NCI-H1930 (cell line): ENCODE data around the gene GTF3C1.

ENCODE experiments used
- DNase-seq, 2 experiments: peaks; one replicate each; lab custom pipeline; 2025; lab: John Stamatoyannopoulos, UW

Gene GTF3C1

DNA sequence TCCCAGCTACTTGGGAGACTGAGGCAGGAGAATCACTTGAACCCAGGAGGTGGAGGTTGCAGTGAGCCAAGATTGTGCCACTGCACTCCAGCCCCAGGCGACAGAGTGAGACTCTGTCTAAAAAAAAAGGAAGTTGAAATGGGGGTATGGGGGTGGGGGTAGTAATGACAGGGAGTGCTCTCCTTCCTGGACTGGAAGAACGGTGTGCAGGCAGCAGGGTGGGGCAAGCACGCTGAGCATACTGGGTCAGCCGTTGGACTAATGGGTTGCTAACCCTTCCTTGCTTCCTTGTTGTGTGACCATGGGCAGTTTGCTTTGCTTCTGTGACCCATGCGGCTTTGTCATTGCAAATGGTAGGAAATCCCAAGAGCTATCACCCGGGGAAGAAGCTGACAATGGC, 16.7 kb upstream of the GTF3C1 start:
- no peak for DNase-seq

DNA sequence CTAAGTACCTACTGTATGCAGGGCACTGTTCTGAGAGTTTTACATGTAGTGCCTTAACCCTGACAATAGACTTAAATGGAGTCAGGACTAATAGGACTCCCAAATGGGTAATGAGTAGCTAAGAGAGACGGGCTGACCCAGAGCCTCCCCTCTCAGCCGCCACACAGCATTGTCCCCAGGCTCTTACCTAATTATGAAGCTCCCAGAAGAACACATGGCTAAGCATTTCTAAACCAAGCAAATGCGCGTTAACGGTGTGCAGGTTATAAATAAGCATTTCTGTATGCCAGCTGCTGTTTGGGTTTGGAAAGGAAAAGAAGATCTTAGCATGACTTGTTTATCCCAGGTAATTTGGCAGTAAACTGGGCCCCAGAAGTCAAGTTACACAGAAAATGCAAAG, 14.5 kb upstream of the GTF3C1 start:
- DNase-seq, result no peak

DNA sequence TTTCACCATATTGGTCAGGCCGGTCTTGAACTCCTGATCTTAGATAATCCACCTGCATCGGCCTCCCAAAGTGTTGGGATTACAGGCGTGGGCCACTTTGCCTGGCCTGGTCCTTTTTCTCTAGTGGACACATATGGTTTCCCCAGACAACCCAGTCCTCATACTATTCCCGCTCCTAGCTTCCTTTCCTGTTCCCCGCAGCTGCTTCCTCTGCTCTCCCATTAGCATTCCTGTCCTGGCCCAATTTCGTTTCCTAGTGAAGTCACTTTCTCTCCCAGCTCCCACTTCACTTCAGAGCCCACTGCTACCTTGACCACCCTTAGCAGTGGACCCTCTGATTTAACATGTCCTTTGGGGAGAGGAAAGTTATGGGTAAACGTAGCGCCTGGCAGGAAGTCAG, 11.5 kb upstream of the GTF3C1 start:
- no peak for DNase-seq

DNA sequence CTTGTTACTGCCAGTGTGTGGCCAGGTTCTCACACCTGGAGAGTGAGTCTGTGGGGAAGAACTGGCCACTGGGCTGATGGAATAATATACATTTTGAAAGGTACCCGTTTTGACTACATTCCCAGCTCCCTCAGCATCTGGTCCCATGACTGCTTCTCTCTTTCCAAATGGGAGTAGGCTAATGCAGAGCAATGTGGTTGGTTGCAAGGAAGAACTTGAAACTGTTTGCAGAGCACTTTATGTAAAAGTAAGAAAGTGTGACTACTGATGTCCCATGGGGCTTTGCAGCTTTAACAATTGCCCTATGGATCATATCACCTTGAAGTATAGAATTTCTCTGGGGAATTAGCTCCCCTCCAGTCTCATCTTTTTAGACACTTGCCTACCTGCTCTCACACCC, 9.2 kb upstream of the GTF3C1 start:
- no peak for DNase-seq

DNA sequence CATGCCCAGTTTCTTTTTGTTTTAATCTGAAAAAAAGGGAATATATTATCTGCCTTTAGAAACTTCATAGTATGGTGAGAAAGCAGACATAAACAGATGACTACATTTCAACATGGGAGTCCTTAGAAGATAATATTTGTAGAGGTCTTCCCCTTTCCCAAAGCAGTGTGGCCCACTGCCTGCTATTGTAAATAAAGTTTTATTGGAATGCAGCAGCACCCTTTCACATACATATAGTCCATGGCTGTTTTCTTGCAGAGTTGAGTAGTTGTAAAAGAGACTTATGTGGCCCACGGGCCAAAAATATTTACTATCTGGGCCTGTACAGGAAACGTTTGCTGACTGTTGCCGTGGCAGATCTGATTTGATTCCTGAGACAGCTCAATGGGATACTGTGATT, 8.7 kb upstream of the GTF3C1 start:
- no peak for DNase-seq

DNA sequence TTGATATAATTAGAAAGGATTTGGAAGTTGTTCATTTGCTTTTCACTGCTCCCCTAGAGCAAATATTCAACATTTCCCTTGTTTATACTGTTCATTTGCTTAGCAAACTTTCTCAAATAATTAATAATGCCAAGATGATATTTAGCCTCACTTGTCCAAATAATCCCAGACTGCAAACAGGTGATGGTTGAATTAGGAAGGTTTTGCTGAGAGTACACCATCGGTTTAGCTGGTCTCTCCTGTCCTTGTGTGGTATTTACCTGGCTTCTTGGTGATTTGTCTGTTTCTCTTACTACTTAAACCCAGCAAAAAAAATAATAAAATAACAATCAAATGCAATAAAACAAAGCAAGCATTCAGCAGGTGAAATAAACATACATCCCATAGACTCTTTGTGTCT, 6.8 kb upstream of the GTF3C1 start:
- no peak for DNase-seq

DNA sequence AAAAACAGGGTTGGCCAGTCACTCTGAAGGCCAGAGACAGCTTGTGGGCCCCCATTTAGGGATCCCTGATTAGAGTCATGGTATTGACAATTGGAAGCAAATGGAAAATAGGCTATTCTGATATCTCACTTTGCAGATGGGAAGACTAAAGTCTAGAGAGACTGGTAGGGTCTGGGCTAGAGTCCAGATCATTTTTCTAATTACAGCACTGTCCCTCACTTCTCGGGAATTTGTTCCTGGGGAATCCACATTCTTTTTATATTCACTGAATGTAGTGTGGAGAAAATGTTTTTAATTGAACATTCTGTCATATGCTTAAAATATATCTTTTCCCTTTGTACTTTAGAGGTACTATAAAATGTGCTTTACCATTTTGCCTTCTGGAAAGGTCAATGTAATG, 1.3 kb upstream of the GTF3C1 start:
- no peak for DNase-seq

DNA sequence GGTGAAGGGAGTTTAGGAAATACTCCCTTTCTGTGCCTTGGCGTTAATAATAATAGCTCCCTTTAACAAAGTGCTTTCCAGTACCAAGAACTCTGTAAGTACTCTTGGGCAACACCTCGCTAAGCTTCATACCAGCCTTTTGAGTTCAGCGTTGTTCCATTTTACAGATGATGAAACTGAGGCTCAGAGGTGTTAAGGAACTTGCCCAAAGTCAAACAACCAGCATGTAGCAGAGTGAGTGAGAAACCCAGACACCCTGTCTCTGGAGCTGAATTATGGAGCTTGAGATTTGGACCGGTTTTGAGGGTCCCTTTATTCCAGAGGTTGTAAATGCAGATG, 838 bp upstream of the GTF3C1 start:
- no peak for DNase-seq

DNA sequence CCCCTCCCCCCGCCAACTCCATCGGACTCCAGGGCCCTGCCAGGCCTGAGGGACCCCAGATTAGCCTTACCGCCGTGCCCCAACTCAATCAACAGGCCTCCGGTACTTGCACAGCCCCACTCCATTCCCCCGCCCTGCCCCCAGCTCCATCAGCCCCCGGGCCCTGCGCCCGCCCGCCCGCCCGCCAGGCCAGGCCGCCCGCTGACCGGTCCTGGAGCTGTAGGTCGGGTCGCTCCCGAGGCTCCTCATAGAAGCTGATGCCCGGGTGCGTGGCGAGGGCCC, 308 bp downstream of the GTF3C1 start:
- DNase-seq, result no peak

DNA sequence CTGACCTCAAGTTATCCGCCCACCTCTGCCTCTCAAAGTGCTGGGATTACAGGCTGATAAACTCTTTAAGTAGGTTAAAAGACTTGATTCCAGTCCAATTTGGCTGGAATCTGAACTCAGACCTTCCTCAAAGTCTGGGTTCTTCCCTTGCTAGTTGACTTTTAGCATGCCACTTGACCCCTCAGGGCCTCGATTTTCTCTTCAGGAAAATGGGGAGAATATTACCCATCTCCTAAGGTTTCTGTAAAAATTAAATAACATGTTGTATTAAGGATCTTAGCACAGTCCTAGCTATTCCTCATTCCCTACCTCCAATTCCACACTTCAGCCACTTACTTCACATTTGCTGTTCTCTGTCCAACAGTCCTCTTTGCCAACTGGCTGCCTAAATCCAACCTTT, 1.9 kb downstream of the GTF3C1 start:
- DNase-seq, result no peak

DNA sequence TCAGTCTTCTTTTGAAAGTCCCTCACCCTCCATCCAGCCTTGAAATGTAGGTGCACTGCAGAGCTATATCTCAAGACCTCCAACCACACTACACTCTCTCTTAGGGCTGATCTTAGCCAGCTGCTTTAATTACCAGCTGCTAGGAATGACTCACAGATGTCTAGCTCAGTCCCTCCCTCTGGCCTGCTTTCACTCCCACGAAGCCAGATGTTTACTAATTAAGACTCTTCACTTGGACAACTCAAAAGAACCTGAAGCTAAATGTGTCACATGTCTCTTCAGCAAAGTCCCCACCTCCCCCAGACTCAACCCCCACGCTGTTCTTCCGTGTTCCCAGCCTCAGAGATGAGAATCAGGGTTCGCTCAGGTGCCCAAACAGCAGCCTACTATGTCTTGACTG, 2.6 kb downstream of the GTF3C1 start:
- DNase-seq, result no peak

DNA sequence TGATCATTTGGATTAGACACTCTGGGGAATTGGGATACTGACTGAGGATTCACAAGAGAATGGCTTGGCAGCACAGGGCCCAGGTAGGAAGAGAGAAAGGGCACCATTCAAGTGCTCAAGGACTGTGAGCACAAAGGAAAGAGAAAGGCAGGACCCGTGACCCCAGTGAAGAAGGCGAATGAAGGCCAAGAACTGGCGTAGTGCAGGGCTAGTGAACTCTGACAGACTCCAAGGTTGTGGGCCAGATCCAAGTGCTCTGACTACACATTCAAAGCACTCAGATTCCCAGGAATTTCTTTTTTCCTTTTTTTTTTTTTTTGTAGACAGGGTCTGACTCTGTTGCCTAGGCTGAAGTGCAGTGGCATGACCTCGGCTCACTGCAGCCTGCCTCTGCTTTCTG, 5.0 kb downstream of the GTF3C1 start:
- DNase-seq, result no peak

DNA sequence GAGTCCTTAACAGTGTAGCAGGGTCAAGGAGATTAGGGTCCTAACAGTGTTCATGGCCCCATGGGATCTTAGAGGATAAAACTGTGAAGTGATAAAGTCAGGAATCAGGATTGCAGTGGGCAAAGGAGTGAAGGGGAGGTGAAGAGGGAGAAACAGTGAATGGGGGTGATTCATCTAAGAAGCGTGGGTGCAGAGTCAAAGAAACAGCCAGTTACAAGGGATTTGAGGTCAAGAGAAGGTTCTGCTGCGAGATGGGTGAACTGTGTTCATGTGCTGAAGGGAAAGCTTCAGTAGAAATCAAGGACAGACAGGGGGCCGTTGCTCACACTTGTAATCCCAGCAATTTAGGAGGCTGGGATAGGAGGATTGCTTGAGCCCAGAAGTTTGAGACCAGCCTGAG, 5.9 kb downstream of the GTF3C1 start:
- DNase-seq, result no peak

DNA sequence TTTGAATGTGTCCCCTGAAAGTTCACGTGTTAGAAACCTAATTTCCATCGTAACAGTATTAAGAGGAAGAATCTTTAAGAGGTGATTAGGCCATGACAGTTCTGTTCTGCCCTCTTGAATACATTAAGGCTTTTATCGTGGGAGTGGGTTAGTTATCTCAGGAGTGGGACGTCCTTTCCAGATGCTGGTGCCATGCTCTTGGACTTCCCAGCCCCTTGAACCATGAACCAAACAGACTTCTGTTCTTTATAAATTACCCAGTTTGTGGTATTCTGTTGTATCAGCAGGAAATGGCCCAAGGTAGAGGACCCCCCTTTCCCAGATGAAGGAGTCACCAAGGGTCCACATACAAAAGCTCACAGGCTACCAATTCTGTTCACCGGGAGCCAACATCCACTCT, 10.1 kb downstream of the GTF3C1 start:
- DNase-seq, result no peak

DNA sequence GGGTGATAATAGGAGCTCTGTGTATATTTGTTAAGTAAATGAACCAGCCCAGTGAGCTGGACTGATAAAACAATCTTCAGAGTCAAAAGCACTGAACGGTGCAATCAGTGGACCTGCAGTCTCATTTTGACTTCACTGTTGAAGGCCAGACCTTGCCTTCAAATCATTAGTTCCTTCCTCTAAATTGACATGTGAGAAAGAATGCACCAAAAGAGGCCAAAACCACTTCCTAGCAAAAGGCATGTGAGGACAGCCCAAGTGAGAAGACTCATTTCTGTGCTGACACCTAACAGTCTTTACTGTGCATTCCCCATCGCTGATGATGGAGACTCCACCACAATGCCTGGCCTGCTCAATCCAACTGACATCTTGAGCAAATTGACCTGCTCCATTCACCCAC, 10.6 kb downstream of the GTF3C1 start:
- no peak for DNase-seq

DNA sequence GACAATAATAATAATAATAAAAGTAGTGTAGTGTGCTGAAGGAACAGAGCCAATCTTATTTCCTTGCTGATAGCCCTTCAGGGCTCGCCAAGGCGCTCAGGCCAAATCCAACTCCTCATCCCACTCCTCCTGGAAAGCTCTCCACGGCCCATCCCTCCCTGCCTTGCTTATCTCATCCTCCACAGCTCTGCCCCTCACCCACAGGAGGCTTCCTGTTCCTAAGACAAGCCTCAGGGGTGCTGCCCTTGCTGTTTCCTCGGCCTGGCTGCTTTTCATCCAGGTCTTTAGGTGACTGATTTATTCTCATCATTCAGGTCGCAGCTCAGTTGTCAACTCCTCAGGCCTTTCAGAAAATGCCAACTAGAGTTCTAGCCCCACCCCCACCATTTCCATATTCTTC, 11.2 kb downstream of the GTF3C1 start:
- no peak for DNase-seq

DNA sequence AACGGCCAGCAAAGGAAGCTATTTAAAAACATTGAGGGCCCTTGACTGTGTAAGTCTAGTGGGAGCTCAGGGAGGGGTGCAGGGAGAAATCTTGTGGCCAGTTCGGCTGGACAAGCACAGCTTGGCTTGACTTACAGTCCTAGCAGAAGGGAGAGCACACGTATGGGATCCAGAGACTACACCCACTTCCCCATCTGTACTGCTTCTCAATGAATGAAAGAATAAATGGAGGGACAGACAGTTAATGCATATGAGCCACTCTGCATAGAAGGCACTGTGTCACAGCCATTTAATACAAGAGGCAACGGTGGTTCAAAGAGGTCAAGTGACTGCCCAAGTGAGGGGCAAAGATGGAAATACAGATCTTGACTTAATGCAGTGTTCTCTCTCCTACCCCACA, 15.5 kb downstream of the GTF3C1 start:
- DNase-seq, result no peak

DNA sequence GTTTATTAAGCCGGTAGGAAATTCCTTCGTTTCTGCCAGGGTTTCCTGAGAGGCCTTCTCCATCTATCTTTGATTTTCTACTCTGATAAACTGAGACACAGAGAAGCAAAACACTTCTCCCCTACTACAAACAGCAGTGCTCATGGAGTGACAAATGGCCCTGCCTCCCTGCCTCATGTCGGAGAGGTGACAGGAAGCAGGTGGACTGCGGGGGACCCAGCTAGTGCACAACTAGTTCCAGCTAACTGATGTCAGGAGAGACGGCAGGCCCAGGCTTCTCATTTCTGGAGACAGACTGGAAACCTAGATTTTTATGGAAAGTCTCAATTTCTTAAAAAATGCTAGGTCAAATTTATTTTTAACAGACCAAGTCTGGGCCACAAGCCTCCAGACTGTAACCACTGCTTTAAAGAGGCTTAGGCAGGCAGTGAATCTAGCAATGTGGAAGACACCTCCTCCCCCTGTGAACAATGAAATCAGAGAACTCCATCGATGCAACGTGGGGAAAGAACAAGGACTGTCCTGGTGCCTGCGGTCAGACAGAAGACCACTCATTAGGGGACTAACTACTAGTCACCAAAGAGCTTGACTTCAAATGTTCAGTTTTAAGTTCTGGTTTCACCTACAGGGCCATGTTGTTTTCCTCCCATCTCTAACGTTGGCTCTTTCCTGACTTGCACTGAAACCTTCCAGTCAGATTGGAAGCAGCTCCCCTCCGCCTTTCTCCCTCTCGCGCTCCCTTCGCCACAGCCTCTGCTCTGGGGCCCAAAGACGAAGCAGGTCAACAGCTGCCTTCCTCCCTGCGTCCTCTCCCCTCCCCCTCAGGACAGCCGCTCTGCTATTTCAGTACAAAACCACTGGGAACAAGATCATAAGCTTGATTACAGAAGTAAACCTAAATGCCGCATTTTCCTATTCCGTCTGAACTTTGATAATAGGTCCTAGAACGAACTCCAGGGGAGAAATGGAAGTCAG, 17.6 kb downstream of the GTF3C1 start:
- DNase-seq, result no peak

DNA sequence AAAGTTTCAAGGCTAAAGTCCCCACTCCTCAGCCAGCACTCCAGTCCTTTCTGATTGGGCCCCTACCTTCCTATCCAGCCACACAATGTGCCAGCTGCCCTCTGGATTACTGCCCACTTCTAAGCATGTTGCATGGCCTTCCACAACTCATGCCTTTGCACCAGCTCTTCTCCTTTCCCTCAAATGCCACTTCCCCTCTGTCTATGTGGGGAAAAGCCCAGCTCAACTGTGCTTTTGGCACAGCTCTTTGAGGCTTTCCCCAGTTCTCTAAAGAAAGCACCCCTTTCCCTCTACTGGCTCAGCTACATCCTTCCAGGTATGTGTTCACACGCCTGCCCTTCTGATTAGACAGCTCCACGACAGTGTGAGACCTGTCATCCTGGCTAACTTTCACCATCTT, 18.5 kb downstream of the GTF3C1 start:
- DNase-seq, result no peak

DNA sequence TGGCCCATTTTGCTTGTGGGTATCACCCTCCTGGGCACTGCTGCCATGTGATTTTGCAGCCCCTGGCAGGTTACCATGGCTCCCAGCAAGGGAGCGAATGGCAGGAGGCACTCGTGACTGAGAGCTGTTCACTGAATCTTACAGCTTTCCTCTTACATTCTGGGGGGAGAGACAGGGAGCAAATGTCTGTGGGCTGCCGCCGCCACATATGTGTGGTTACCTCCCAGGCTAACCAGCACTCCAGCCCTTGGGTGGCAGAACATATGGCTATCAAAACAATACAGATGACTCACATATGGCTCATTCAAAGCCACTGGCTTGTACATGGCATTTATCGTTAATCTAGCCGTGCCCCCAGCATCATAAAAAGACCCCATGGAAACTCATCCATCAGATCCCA, 19.8 kb downstream of the GTF3C1 start:
- no peak for DNase-seq

DNA sequence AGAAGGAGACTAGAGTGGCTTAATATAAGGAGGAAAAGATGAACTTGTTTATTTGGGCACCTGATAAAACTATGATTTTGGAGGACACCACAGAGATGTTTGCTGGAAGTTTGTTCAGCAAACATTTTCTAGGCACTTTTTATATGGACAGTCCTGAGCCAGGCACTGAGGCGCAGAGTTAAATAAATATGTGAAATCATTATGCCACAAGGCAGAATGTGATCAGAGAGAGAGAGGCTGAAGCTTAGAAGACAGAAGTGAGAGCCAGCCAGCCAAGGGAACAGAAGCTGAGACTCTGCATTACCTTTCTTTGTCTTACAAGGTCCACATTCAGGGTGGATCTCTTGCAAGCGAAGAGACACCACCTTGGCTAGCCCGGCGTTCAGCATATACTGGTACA, 21.4 kb downstream of the GTF3C1 start:
- DNase-seq, result no peak

DNA sequence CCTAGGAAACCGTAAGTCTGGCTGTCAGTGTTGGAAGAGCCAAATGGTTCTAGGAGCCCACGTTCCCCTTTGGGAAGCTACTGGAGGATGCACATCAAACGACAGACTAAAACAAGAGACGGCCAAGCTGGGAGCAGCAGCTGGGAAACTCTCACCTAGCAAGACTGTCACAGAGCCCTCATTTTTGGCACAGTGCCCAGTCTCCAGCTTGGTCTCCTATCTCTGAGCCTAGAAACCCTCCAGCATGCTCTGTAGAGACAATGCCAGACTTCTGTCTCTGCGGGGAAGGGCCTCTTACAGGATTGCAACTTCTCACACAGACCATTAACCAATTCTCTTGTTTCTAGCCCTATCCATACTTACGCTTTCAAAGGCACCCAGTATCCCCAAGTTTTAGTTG, 23.5 kb downstream of the GTF3C1 start:
- DNase-seq, result no peak

DNA sequence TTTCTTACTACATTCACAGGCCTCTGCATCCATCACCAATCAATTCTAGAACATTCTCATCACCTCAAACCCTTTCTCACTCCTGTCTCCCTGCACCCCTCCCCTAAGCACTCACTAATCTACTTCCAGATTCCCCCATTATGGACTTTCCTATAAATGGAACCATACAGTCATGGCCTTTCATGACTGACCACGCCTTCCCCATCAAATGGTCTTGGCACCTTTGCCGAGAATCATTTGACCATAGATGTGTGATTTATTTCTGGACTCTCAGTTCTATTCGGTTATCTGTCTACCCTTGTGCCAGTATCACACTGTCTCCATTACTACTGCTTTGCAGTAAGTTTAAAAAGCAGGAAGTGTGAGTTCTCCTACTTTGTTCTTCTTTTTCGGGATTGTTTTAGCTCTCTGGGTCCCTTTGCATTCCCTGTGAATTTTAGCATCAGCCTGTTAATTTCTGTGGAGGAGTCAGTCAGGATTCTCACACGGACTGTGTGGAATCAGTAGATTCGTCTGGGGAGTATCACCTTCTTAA, 27.5 kb downstream of the GTF3C1 start:
- DNase-seq, result no peak

DNA sequence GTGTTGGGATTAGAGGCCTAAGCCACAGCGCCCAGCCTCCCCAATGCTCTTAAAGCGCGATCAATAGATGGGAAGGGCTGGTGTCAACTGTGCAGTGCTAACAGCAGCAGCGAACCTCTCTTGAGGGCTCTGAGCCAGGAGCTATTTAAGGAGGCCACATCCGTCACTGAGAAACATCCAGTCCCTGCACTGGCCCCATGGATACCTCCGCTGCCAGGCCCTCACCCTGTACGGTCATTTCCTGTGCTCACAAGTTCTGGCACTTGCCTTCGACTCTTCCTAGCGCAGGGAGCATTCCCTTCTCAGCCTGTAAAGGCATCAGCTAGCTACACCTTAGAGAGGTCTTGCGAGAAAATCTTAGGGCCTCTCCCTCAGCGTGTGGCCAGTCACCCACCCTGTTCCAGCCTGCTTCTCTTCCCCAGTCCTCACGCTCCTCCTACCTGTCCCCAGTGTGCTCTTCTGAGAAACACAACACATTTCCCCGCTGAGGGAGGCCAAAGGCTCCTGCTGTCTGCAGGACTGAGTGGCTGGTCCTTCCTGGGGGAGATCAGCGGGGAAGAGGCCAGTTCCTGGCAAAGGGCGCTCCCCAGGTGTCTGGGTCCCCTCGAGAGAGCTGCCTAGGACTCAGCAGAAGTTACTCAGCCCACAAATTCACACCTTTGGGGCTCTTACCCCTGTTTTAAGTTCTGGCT, 28.6 kb downstream of the GTF3C1 start:
- no peak for DNase-seq
